Activated gamma-delta T cell (primary cell): ENCODE results near the gene AXIN2.
"Not testable (repeated sequence)": the region's sequence is repeated elsewhere in the genome, so short reads cannot be mapped to it uniquely, and the experiment has no call there.

Experiments used
- DNase-seq: peaks from one replicate; lab custom pipeline; 2025; lab: John Stamatoyannopoulos, UW

Gene AXIN2

GRCh38 chr17:65515959-65516948, 45.2 kb downstream of the AXIN2 start:
- no peak for DNase-seq

- DNase-seq, result no peak
Observed at GRCh38 chr17:65515512-65515911, 45.9 kb downstream of the AXIN2 start.

- DNase-seq, result no peak
Observed at GRCh38 chr17:65514541-65514940, 46.9 kb downstream of the AXIN2 start.

- no peak for DNase-seq
Observed at GRCh38 chr17:65514082-65514481, 47.4 kb downstream of the AXIN2 start.

GRCh38 chr17:65511316-65511715, 50.1 kb downstream of the AXIN2 start:
- DNase-seq, result no peak

GRCh38 chr17:65509032-65509431, 52.4 kb downstream of the AXIN2 start:
- DNase-seq, result no peak

- not testable (repeated sequence) for DNase-seq
Observed at GRCh38 chr17:65504673-65505072, 56.8 kb downstream of the AXIN2 start.

- DNase-seq, result no peak
Observed at GRCh38 chr17:65504141-65504540, 57.3 kb downstream of the AXIN2 start.

- DNase-seq, result no peak
Observed at GRCh38 chr17:65503557-65503956, 57.9 kb downstream of the AXIN2 start.

- no peak for DNase-seq
Observed at GRCh38 chr17:65498816-65499215, 62.6 kb downstream of the AXIN2 start.

- DNase-seq, result no peak
Observed at GRCh38 chr17:65496801-65497200, 64.6 kb downstream of the AXIN2 start.

- DNase-seq, result no peak
Observed at GRCh38 chr17:65495122-65496055, 66.1 kb downstream of the AXIN2 start.

GRCh38 chr17:65489413-65490155, 71.9 kb downstream of the AXIN2 start:
- no peak for DNase-seq

GRCh38 chr17:65488665-65489064, 72.8 kb downstream of the AXIN2 start:
- DNase-seq, result no peak

- DNase-seq, result no peak
Observed at GRCh38 chr17:65487990-65488389, 73.5 kb downstream of the AXIN2 start.

GRCh38 chr17:65487161-65487560, 74.3 kb downstream of the AXIN2 start:
- no peak for DNase-seq

GRCh38 chr17:65485388-65486299, 75.8 kb downstream of the AXIN2 start:
- DNase-seq, result no peak

GRCh38 chr17:65484405-65484804, 77.0 kb downstream of the AXIN2 start:
- not testable (repeated sequence) for DNase-seq

- DNase-seq, result no peak
Observed at GRCh38 chr17:65483438-65483837, 78.0 kb downstream of the AXIN2 start.

GRCh38 chr17:65482201-65482600, 79.2 kb downstream of the AXIN2 start:
- DNase-seq, result no peak

- no peak for DNase-seq
Observed at GRCh38 chr17:65479282-65479681, 82.2 kb downstream of the AXIN2 start.
